Gastroesophageal sphincter (tissue), 3 donors: Measurements from ENCODE around the gene TANGO6.

ENCODE experiments used
- EP300 ChIP-seq: sonication (generic); formaldehyde crosslinking; IDR thresholded peaks from one replicate; pipeline ENCODE4 v1.6.1; 2017; ENCODE audit warnings: antibody characterized with exemption, mild to moderate bottlenecking
- POLR2AphosphoS5 ChIP-seq: sonication (generic); formaldehyde crosslinking; IDR thresholded peaks from one replicate; pipeline ENCODE4 v1.6.1; 2017; ENCODE audit warnings: antibody characterized with exemption
- TF ChIP-seq, protein P1 (sequence below), 4 experiments: fragments of 200-600 bp in 2 of 4; fragments of 450-650 bp in 2 of 4; sonication (generic) in 1 of 4; IDR thresholded peaks; one replicate each; pipeline ENCODE4 v1.5.1; 2017 to 2019; ENCODE audit warnings: antibody characterized with exemption in 4 of 4, mild to moderate bottlenecking in 2 of 4, moderate library complexity in 2 of 4

DNA sequence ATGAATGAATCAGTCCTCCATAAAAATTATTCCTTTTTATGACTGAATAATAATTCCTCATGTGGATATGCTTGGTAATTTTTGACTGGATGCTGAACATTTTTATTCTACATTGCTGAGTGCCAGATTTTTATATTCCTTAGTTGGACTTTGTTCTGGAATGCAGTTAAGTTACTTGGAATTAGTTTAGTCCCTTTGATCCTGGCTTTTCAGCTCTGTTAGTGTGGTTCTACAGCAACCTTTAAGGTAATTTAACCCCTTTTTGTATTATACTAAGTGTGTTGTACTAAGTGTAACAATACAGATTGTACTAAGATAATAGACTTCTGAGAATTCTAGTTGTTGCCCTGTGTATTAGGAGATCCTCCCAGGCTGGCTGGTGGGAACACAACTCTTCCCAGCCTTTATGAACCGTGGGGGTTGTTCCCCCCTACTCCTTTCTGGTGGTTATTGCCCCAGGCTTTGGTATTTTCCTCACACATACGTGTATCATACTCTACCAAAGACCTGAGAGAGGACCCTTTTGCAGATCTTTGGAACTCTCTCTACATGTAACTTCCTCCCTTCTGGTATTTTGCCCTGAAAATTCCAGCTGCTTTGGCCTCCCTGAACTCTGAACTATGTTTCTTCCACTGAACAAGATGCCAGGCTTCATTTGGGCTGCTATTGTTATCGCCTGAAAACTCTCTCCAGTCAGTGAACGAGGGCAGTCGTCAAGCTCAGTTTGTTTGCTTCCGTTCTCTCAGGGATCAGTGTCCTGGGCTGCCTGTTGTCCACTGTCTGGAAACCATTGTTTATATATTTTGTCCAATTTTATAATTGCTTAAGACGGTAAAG, 30.5 kb downstream of the TANGO6 start:
- TF ChIP-seq, protein P1, sequence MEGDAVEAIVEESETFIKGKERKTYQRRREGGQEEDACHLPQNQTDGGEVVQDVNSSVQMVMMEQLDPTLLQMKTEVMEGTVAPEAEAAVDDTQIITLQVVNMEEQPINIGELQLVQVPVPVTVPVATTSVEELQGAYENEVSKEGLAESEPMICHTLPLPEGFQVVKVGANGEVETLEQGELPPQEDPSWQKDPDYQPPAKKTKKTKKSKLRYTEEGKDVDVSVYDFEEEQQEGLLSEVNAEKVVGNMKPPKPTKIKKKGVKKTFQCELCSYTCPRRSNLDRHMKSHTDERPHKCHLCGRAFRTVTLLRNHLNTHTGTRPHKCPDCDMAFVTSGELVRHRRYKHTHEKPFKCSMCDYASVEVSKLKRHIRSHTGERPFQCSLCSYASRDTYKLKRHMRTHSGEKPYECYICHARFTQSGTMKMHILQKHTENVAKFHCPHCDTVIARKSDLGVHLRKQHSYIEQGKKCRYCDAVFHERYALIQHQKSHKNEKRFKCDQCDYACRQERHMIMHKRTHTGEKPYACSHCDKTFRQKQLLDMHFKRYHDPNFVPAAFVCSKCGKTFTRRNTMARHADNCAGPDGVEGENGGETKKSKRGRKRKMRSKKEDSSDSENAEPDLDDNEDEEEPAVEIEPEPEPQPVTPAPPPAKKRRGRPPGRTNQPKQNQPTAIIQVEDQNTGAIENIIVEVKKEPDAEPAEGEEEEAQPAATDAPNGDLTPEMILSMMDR (IDR thresholded peaks at IDR 0.05), result no peak
- TF ChIP-seq POLR2AphosphoS5 (no peak), EP300 (no peak)
